Bronchial epithelial cell (primary cell): ENCODE data around the gene IL37. TPM values are rescaled to one million over a fixed set of nuclear protein-coding genes. Genes with fewer than 3 reads are reported as not detected.

ENCODE experiments used
- DNase-seq: peaks from one replicate; pipeline ENCODE4 v3.0.0-alpha.2; 2010; ENCODE audit warnings: low read depth
- FAIRE-seq: peaks from 2 replicates; lab custom pipeline; 2011; peaks lifted over from hg19 to GRCh38; lab: Jason Lieb, UNC
- H3K27me3 ChIP-seq: 2 replicates; pipeline ENCODE4 v1.5.1; 2011; ENCODE audit warnings: low read length; ENCODE audit not compliant: control insufficient read depth, insufficient read depth
- H3K36me3 ChIP-seq: 2 replicates; pipeline ENCODE4 v1.5.1; 2011; ENCODE audit warnings: low read length; ENCODE audit not compliant: control insufficient read depth, insufficient read depth
- H3K4me3 ChIP-seq: 2 replicates; pipeline ENCODE4 v1.5.1; 2011; ENCODE audit warnings: mild to moderate bottlenecking, low read depth, low read length, control low read depth
- CTCF ChIP-seq: IDR thresholded peaks from 2 replicates; pipeline ENCODE4 v1.5.1; 2011; ENCODE audit warnings: mild to moderate bottlenecking, moderate library complexity, low read length, control low read depth, inconsistent platforms; ENCODE audit not compliant: insufficient read depth, severe bottlenecking
- total RNA-seq: library from RNA; depleted of rRNA; stranded (reverse); fragments of >200 nt; gene quantifications from 2 replicates; pipeline ENCODE4 v1.2.1, GENCODE V29; 2014

The IL37 gene
- total RNA-seq, 1 donor from 2014 or later, result not detected

GRCh38 chr2:112923237-112923966 lies 12.4 kb downstream of the IL37 start:
- FAIRE-seq (no peak), DNase-seq (peak; percentile 8)
- Histone ChIP-seq H3K36me3 (no peaks in the 10 kb centered on the region), H3K27me3 (no peaks in the 10 kb centered on the region), H3K4me3 (no peak overlapping the region)
- TF ChIP-seq CTCF, result no peak

GRCh38 chr2:112923967-112924338 lies 13.0 kb downstream of the IL37 start:
- TF ChIP-seq CTCF, result no peak
- no peaks in the 10 kb centered on the region for H3K36me3 ChIP-seq
- DNase-seq, result no peak
- H3K4me3 ChIP-seq, result no peak overlapping the region
- no peak for FAIRE-seq
- no peaks in the 10 kb centered on the region for H3K27me3 ChIP-seq

GRCh38 chr2:112924360-112924759 lies 13.4 kb downstream of the IL37 start:
- Histone ChIP-seq H3K27me3 (no peaks in the 10 kb centered on the region), H3K36me3 (no peaks in the 10 kb centered on the region), H3K4me3 (no peak overlapping the region)
- TF ChIP-seq CTCF, result no peak
- FAIRE-seq, result no peak
- DNase-seq, result no peak

GRCh38 chr2:112924821-112925220 lies 13.9 kb downstream of the IL37 start:
- DNase-seq (no peak), FAIRE-seq (no peak)
- Histone ChIP-seq H3K27me3 (no peaks in the 10 kb centered on the region), H3K4me3 (no peak overlapping the region), H3K36me3 (no peaks in the 10 kb centered on the region)
- no peak for TF ChIP-seq CTCF

GRCh38 chr2:112926707-112927106 lies 15.7 kb downstream of the IL37 start:
- Histone ChIP-seq H3K27me3 (no peaks in the 10 kb centered on the region), H3K4me3 (no peak overlapping the region), H3K36me3 (no peaks in the 10 kb centered on the region)
- no peak for DNase-seq
- no peak for TF ChIP-seq CTCF
- FAIRE-seq, result no peak

- no peak for FAIRE-seq
- no peaks in the 10 kb centered on the region for H3K27me3 ChIP-seq
- no peak for DNase-seq
- no peak overlapping the region for H3K4me3 ChIP-seq
- no peaks in the 10 kb centered on the region for H3K36me3 ChIP-seq
- TF ChIP-seq CTCF, result no peak
Measured at GRCh38 chr2:112927745-112928144, 16.8 kb downstream of the IL37 start.
